IPS-15b (cell line): ENCODE results near the gene STARD9.

Experiments
- H3K27me3 ChIP-seq: one replicate; pipeline ENCODE4 v1.6.1; 2013; ENCODE audit warnings: low read length; ENCODE audit not compliant: control insufficient read depth, insufficient read depth
- H3K36me3 ChIP-seq: one replicate; pipeline ENCODE4 v1.6.1; 2013; ENCODE audit warnings: low read length; ENCODE audit not compliant: control insufficient read depth, insufficient read depth
- H3K4me1 ChIP-seq: one replicate; pipeline ENCODE4 v1.6.1; 2013; ENCODE audit warnings: mild to moderate bottlenecking, low read length; ENCODE audit not compliant: control insufficient read depth, insufficient read depth
- H3K4me3 ChIP-seq: one replicate; pipeline ENCODE4 v1.5.1; 2013; ENCODE audit warnings: low read depth, low read length
- H3K9ac ChIP-seq: one replicate; pipeline ENCODE4 v1.6.1; 2013; ENCODE audit warnings: low read depth, mild to moderate bottlenecking, low read length
- H3K9me3 ChIP-seq: one replicate; pipeline ENCODE4 v1.6.1; 2013; ENCODE audit warnings: mild to moderate bottlenecking, low read length; ENCODE audit not compliant: control insufficient read depth, insufficient read depth

Gene STARD9

GRCh38 chr15:42558739-42559138 lies 16.7 kb upstream of the STARD9 start:
- H3K9ac ChIP-seq = no peak overlapping the region
- no peaks in the 10 kb centered on the region for H3K27me3 ChIP-seq
- peaks cover 8% of the 10 kb centered on the region for H3K36me3 ChIP-seq
- H3K9me3 ChIP-seq = no peaks in the 10 kb centered on the region
- H3K4me3 ChIP-seq = no peak overlapping the region
- no peaks in the 10 kb centered on the region for H3K4me1 ChIP-seq

- Histone ChIP-seq H3K36me3 (no peaks in the 10 kb centered on the region), H3K27me3 (peaks cover 51% of the 10 kb centered on the region), H3K9me3 (no peaks in the 10 kb centered on the region), H3K9ac (peak overlapping the region; percentile 76), H3K4me3 (peak overlapping the region; percentile 74), H3K4me1 (peaks cover 5% of the 10 kb centered on the region)
Measured at GRCh38 chr15:42576040-42576594, 711 bp downstream of the STARD9 start.

- H3K4me1 ChIP-seq = peaks cover 5% of the 10 kb centered on the region
- peaks cover 53% of the 10 kb centered on the region for H3K27me3 ChIP-seq
- no peak overlapping the region for H3K9ac ChIP-seq
- no peaks in the 10 kb centered on the region for H3K36me3 ChIP-seq
- H3K4me3 ChIP-seq = peak overlapping the region; percentile 74
- H3K9me3 ChIP-seq = no peaks in the 10 kb centered on the region
Measured at GRCh38 chr15:42576776-42577175, 1.4 kb downstream of the STARD9 start.

GRCh38 chr15:42577514-42578031 lies 2.2 kb downstream of the STARD9 start:
- H3K27me3 ChIP-seq = peaks cover 60% of the 10 kb centered on the region
- H3K4me3 ChIP-seq = no peak overlapping the region
- no peaks in the 10 kb centered on the region for H3K9me3 ChIP-seq
- H3K36me3 ChIP-seq = no peaks in the 10 kb centered on the region
- no peak overlapping the region for H3K9ac ChIP-seq
- peaks cover 5% of the 10 kb centered on the region for H3K4me1 ChIP-seq

- peaks cover 57% of the 10 kb centered on the region for H3K27me3 ChIP-seq
- H3K9ac ChIP-seq = no peak overlapping the region
- H3K36me3 ChIP-seq = no peaks in the 10 kb centered on the region
- H3K9me3 ChIP-seq = no peaks in the 10 kb centered on the region
- no peak overlapping the region for H3K4me3 ChIP-seq
- peaks cover 11% of the 10 kb centered on the region for H3K4me1 ChIP-seq
Measured at GRCh38 chr15:42578984-42579537, 3.7 kb downstream of the STARD9 start.

- peak overlapping the region; percentile 57 for H3K9ac ChIP-seq
- H3K9me3 ChIP-seq = no peaks in the 10 kb centered on the region
- H3K27me3 ChIP-seq = peaks cover 48% of the 10 kb centered on the region
- peaks cover 14% of the 10 kb centered on the region for H3K4me1 ChIP-seq
- peak overlapping the region; percentile 58 for H3K4me3 ChIP-seq
- H3K36me3 ChIP-seq = no peaks in the 10 kb centered on the region
Measured at GRCh38 chr15:42581272-42581730, 5.9 kb downstream of the STARD9 start.

- no peaks in the 10 kb centered on the region for H3K36me3 ChIP-seq
- peaks cover 12% of the 10 kb centered on the region for H3K4me1 ChIP-seq
- H3K9me3 ChIP-seq = no peaks in the 10 kb centered on the region
- H3K27me3 ChIP-seq = peaks cover 35% of the 10 kb centered on the region
- H3K9ac ChIP-seq = no peak overlapping the region
- no peak overlapping the region for H3K4me3 ChIP-seq
Measured at GRCh38 chr15:42582569-42583375, 7.4 kb downstream of the STARD9 start.

- Histone ChIP-seq H3K4me1 (peaks cover 12% of the 10 kb centered on the region), H3K9ac (no peak overlapping the region), H3K36me3 (no peaks in the 10 kb centered on the region), H3K9me3 (no peaks in the 10 kb centered on the region), H3K4me3 (no peak overlapping the region), H3K27me3 (peaks cover 25% of the 10 kb centered on the region)
Measured at GRCh38 chr15:42584031-42584765, 8.8 kb downstream of the STARD9 start.

GRCh38 chr15:42590619-42591237 lies 15.3 kb downstream of the STARD9 start:
- H3K27me3 ChIP-seq = no peaks in the 10 kb centered on the region
- H3K4me1 ChIP-seq = peaks cover 4% of the 10 kb centered on the region
- no peak overlapping the region for H3K9ac ChIP-seq
- no peak overlapping the region for H3K4me3 ChIP-seq
- H3K9me3 ChIP-seq = no peaks in the 10 kb centered on the region
- H3K36me3 ChIP-seq = no peaks in the 10 kb centered on the region

- Histone ChIP-seq H3K27me3 (no peaks in the 10 kb centered on the region), H3K4me1 (peaks cover 4% of the 10 kb centered on the region), H3K4me3 (no peak overlapping the region), H3K9ac (no peak overlapping the region), H3K36me3 (no peaks in the 10 kb centered on the region), H3K9me3 (no peaks in the 10 kb centered on the region)
Measured at GRCh38 chr15:42591238-42591934, 16.0 kb downstream of the STARD9 start.

- Histone ChIP-seq H3K9me3 (no peaks in the 10 kb centered on the region), H3K4me1 (peaks cover 4% of the 10 kb centered on the region), H3K4me3 (no peak overlapping the region), H3K9ac (no peak overlapping the region), H3K27me3 (no peaks in the 10 kb centered on the region), H3K36me3 (no peaks in the 10 kb centered on the region)
Measured at GRCh38 chr15:42592716-42593115, 17.3 kb downstream of the STARD9 start.
